HG03378 (cell line): ENCODE results near the gene CAPN13.

Experiments
- ATAC-seq: cut with Tn5 transposase; IDR thresholded peaks from one replicate; pipeline ENCODE4 v1.9.1; 2021; ENCODE audit warnings: mild to moderate bottlenecking, moderate library complexity; ENCODE audit not compliant: unreplicated experiment

Gene CAPN13

DNA sequence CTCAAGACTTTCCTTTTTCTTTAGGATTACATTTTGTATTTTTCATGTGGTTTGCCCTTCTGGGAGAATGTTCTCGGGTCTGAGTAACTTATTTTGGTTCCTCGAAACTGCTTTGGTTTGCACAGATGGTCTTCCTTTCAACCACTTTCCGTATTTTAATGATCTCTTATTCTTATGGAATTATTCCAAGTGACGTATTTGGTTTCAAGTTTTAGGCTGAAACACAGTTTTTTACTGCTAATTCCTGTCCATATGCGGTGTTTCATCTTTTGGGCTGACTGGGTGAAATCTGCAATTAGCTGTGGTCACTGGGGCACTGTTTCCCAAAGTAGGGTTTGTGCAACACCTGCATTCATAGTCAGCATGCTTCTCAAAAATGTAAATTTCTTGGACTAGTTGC lies 122.7 kb downstream of the CAPN13 start:
- ATAC-seq = no peak

GRCh38 chr2:30684026-30684425 lies 123.2 kb downstream of the CAPN13 start:
- no peak for ATAC-seq

DNA sequence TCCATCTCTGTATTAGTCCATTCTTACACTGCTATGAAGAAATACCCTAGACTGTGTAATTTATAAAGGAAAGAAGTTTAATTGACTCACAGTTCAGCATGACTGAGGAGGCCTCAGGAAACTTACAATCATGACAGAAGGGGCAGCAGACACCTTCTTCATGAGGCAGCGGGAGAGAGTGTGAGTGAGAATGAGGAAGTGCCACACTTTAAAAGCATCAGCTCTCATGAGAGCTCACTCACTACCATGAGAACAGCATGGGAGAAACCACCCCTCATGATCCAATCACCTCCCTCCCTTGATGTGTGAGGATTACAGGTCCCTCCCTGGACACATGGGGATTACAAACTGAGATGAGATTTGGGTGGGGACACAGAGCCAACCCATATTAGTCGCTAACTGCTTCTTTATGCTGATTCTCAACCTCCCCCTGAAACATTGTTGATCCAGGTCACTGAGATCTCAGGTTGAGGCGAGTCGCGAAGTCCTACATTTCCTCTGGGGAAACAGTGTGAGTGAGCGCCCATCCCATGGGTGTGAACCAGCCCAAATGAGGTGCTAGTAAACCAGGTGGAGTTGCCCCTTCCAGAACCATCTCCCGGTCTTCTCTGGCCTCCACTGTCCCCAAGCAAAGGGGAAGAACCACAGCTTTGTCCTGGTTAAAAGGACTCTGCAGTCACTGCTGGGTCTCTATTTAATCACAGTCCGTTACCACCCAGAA lies 123.8 kb downstream of the CAPN13 start:
- no peak for ATAC-seq

GRCh38 chr2:30681022-30681421 lies 126.2 kb downstream of the CAPN13 start:
- no peak for ATAC-seq

GRCh38 chr2:30680121-30680520 lies 127.1 kb downstream of the CAPN13 start:
- no peak for ATAC-seq

DNA sequence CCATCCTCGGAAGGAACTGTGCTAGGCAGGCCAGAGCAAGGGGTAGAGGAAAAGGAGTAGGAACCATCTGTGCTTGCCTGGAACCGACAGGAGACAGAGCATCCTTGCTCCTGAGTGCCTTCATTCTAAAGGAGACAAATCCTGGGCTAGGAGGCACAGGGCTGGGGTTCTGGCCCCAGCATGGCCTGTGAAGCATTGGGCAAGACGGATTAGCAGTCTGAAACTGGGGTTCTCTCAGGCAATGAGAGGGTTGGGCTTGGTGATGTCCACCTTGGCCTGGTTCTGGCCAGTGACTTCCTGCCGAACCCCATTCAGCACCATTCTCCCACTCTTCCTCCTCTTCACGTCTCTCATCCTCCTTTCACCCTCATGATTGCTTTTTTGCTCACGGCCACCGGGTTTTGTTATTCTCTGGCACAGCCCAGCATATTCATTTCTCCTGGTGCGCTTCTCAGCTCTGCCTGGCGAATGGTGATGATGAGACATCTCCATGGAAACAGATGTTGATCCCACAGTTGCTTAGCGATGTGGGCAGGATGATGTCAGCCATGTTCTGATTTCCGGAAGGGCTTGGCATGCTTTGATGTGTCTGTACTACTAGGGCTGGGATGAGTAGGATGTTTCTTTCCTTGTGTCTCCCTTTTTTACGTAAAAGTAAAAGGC lies 127.7 kb downstream of the CAPN13 start:
- ATAC-seq = no peak

DNA sequence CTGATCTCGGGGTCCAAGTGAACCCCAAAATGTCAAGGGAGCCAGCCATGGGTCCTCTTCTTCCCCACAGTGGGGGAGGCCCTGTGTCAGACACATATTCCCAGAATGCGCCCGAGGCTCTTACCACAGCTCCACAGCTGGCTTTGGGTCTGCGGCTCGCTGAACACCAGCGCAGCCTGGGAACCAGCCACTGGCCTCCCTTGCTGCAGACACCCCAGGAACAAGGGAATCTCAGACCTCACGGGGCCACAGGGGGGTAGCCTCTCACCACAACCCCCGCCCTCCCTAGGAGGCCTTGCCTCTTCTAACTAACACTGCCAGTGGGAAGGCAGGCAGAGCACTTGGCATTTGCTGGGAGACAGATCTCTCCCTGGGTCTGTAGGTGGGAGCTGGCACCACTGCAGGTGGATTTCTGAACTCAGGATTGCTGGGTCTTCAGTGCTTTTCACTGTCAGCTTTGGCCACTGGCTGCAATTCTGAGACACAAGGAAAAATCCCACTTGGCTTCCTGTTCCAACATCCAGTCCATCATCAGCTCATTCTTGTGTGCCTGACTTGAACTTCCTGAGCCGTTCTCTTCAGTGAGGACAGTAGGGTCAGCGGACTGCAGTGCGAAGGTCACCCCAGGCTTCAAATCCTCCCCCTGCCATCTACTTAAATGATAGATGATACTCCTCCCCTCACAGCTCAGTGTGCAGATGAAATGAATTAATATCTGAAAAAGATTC lies 128.7 kb downstream of the CAPN13 start:
- no peak for ATAC-seq

DNA sequence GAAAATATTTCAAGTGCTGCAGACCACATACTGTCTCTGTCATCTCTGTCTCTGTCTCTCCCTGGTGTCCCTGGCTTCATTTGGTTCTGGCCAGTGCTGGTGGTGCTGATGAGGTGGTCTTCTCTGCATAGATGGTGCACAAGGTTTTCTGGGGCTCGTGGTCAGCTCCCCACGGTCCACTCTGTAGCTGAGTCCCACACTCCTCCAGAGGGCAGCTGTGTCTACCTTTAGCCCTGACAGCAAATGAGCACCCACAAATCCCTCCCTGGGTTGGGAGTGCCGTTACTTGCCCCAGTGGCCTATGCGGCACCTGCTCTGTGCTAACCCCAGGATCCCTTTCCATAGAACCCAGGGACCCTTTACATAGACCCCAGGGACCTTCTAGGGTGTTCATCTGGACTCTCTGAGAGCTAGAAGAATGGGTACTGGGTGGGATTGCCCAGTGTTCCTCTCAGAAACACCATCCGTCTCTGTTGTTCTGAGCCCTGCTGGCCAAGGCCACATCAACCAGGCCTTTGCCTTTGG lies 129.3 kb downstream of the CAPN13 start:
- ATAC-seq = no peak

GRCh38 chr2:30677231-30677630 lies 130.0 kb downstream of the CAPN13 start:
- ATAC-seq = no peak

GRCh38 chr2:30675758-30676157 lies 131.5 kb downstream of the CAPN13 start:
- ATAC-seq = no peak

GRCh38 chr2:30673127-30673526 lies 134.1 kb downstream of the CAPN13 start:
- ATAC-seq = no peak
